Left ventricle myocardium inferior (tissue), 1 donor: Measurements from ENCODE around the gene PDCD2. TPM values are rescaled to one million over a fixed set of nuclear protein-coding genes. Genes with fewer than 3 reads are reported as not detected.

Experiments used
- DNase-seq: peaks from one replicate; pipeline ENCODE4 v3.0.0-alpha.2; 2020
- H3K27ac ChIP-seq: fragments of 200-600 bp; replicated peaks from 2 replicates; pipeline ENCODE4 v1.8.0; 2021
- H3K27me3 ChIP-seq: fragments of 200-600 bp; 2 replicates; pipeline ENCODE4 v1.8.0; 2021; ENCODE audit warnings: low read depth
- H3K36me3 ChIP-seq: fragments of 200-600 bp; 2 replicates; pipeline ENCODE4 v1.8.0; 2021
- H3K4me1 ChIP-seq: fragments of 200-600 bp; 2 replicates; pipeline ENCODE4 v1.8.0; 2021
- H3K4me3 ChIP-seq: fragments of 200-600 bp; 2 replicates; pipeline ENCODE4 v1.8.0; 2021; ENCODE audit warnings: mild to moderate bottlenecking, moderate library complexity
- H3K9me3 ChIP-seq: fragments of 200-600 bp; replicated peaks from 2 replicates; pipeline ENCODE4 v1.8.0; 2021
- CTCF ChIP-seq: fragments of 200-600 bp; IDR thresholded peaks from 2 replicates; pipeline ENCODE4 v1.8.0; 2021; ENCODE audit warnings: antibody characterized with exemption, mild to moderate bottlenecking, borderline replicate concordance
- intact Hi-C: fragments of 100-400 bp; cut with micrococcal nuclease; formaldehyde crosslinking; loops from one replicate; pipeline ENCODE4 v1.11.0; 2022
- total RNA-seq: library from RNA; stranded (reverse); fragmentation: NEBNext Ultra II Directional; extraction: Animal tissue kit (Norgen Biotek cat#: 25700); gene quantifications from one replicate; pipeline ENCODE4 v1.2.1, GENCODE V29; 2021
- donor health status: DM: no; HTN: yes; CAD: no; lungs with severe emphysema.

The PDCD2 gene
- total RNA-seq, 1 donor from 2014 or later, result 30.6 TPM

GRCh38 chr6:170596426-170596825 lies 12.0 kb upstream of the PDCD2 start:
- intact Hi-C loops, result no loop called here
- H3K4me3 ChIP-seq, result no peak overlapping the region
- no peaks in the 10 kb centered on the region for H3K4me1 ChIP-seq
- TF ChIP-seq CTCF, result no peak
- peaks cover 5% of the 10 kb centered on the region for H3K36me3 ChIP-seq
- H3K9me3 ChIP-seq, result peaks cover 8% of the 10 kb centered on the region
- no peak for DNase-seq
- H3K27me3 ChIP-seq, result no peaks in the 10 kb centered on the region
- H3K27ac ChIP-seq, result no peak overlapping the region

- Histone ChIP-seq H3K4me3 (no peak overlapping the region), H3K27ac (no peak overlapping the region), H3K36me3 (peaks cover 5% of the 10 kb centered on the region), H3K4me1 (peaks cover under 1% of the 10 kb centered on the region), H3K9me3 (peaks cover 16% of the 10 kb centered on the region), H3K27me3 (no peaks in the 10 kb centered on the region)
- intact Hi-C loops, result no loop called here
- TF ChIP-seq CTCF, result no peak
- no peak for DNase-seq
These were observed 6.3 kb upstream of the PDCD2 start for GRCh38 chr6:170590725-170591124.

- no peak for DNase-seq
- Histone ChIP-seq H3K4me3 (peak overlapping the region; percentile 98), H3K36me3 (peaks cover 32% of the 10 kb centered on the region), H3K27ac (peak overlapping the region; percentile 96), H3K9me3 (no peaks in the 10 kb centered on the region), H3K4me1 (peaks cover 24% of the 10 kb centered on the region), H3K27me3 (no peaks in the 10 kb centered on the region)
- no peak for TF ChIP-seq CTCF
- intact Hi-C loops, result no loop called here
These were observed 589 bp upstream of the PDCD2 start for GRCh38 chr6:170584954-170585498.

- intact Hi-C loops, result no loop called here
- DNase-seq, result no peak
- Histone ChIP-seq H3K4me3 (peak overlapping the region; percentile 98), H3K4me1 (peaks cover 24% of the 10 kb centered on the region), H3K27ac (peak overlapping the region; percentile 96), H3K36me3 (peaks cover 45% of the 10 kb centered on the region), H3K27me3 (no peaks in the 10 kb centered on the region), H3K9me3 (no peaks in the 10 kb centered on the region)
- TF ChIP-seq CTCF, result peak; percentile 31
These were observed 669 bp downstream of the PDCD2 start for GRCh38 chr6:170583756-170584180.

GRCh38 chr6:170578909-170579308 lies 5.5 kb downstream of the PDCD2 start:
- Histone ChIP-seq H3K4me3 (no peak overlapping the region), H3K4me1 (peaks cover 8% of the 10 kb centered on the region), H3K36me3 (peaks cover 83% of the 10 kb centered on the region), H3K27me3 (no peaks in the 10 kb centered on the region), H3K27ac (no peak overlapping the region), H3K9me3 (no peaks in the 10 kb centered on the region)
- intact Hi-C loops, result no loop called here
- no peak for DNase-seq
- TF ChIP-seq CTCF, result no peak
